K562 (cell line): Measurements from ENCODE around the gene KCNC3. TPM values are rescaled to one million over a fixed set of nuclear protein-coding genes. Genes with fewer than 3 reads are reported as not detected.

Source experiments
- ATAC-seq: fragments of 200-7000 bp; cut with Tn5 transposase; 3 replicates; pipeline ENCODE4 v1.9.1; 2020; ENCODE audit warnings: moderate library complexity
- BruUV-seq: library from RNA; stranded (reverse); fragments of 400-500 nt; replicated peaks from 2 replicates; lab custom pipeline; 2021; lab: Mats Ljungman, UMichigan
- CTCF ChIA-PET: fragments of 300-600 bp; formaldehyde crosslinking; extraction: SDS; loops from one replicate; lab custom pipeline; 2021; ENCODE audit warnings: low intra/inter-chr PET ratio; lab: Yijun Ruan, JAX
- POLR2A ChIA-PET: fragments of 300-600, 350-650 bp; sonication (Branson Sonifier 250); formaldehyde crosslinking; extraction: SDS; loops from one replicate; lab custom pipeline; 2021; ENCODE audit warnings: antibody characterized with exemption, inconsistent platforms; lab: Yijun Ruan, JAX
- DNase-seq, 4 experiments: peaks; one replicate each; pipeline versions ENCODE4 v3.0.0 to v3.0.0-alpha.2; 2011 to 2018; ENCODE audit warnings: low spot score in 3 of 4, mixed read lengths in 3 of 4; ENCODE audit errors: extremely low read depth in 1 of 4
- FAIRE-seq: peaks from 2 replicates; lab custom pipeline; 2011; peaks lifted over from hg19 to GRCh38; lab: Jason Lieb, UNC
- H2AFZ ChIP-seq: 2 replicates; pipeline ENCODE4 v1.6.0; 2011; ENCODE audit warnings: low read depth, low read length, control low read depth, inconsistent platforms
- H3K27ac ChIP-seq: fragments of 200-600 bp; 3 replicates; pipeline ENCODE4 v1.8.0; 2011; ENCODE audit warnings: low read depth, mild to moderate bottlenecking, control low read depth, inconsistent platforms, low read length, moderate library complexity, mixed read lengths; ENCODE audit errors: extremely low read depth
- H3K27me3 ChIP-seq, 2 experiments: fragments of 300-600 bp in 1 of 2; 2 replicates in 1 of 2; 3 replicates in 1 of 2; pipeline versions ENCODE4 v1.6.0 to v1.8.0; 2011; ENCODE audit warnings: inconsistent platforms in 2 of 2, low read length in 2 of 2, mild to moderate bottlenecking in 1 of 2, mixed read lengths in 1 of 2, moderate library complexity in 1 of 2; ENCODE audit not compliant: control insufficient read depth in 2 of 2, insufficient read depth in 2 of 2
- H3K36me3 ChIP-seq: fragments of 300-600 bp; 3 replicates; pipeline ENCODE4 v1.8.0; 2011; ENCODE audit warnings: mild to moderate bottlenecking, low read length, inconsistent platforms; ENCODE audit not compliant: control insufficient read depth, insufficient read depth
- H3K4me1 ChIP-seq, 2 experiments: fragments of 200-600 bp in 1 of 2; replicated peaks in 1 of 2; 2 replicates in 1 of 2; 3 replicates in 1 of 2; pipeline versions ENCODE4 v1.5.1 to v1.8.0; 2011; ENCODE audit warnings: inconsistent platforms in 2 of 2, low read length in 2 of 2, mild to moderate bottlenecking in 1 of 2, mixed read lengths in 1 of 2, moderate library complexity in 1 of 2; ENCODE audit not compliant: control insufficient read depth in 2 of 2, insufficient read depth in 2 of 2
- H3K4me2 ChIP-seq: 2 replicates; pipeline ENCODE4 v1.6.1; 2011; ENCODE audit warnings: low read length, control low read depth, inconsistent platforms, mixed read lengths; ENCODE audit not compliant: insufficient read depth
- H3K4me3 ChIP-seq: fragments of 200-600 bp; sonication (generic), shearing (Covaris generic); 2 replicates; pipeline ENCODE4 v1.5.1; 2016; ENCODE audit warnings: control low read depth, inconsistent platforms
- H3K79me2 ChIP-seq: fragments of 200-600 bp; 3 replicates; pipeline ENCODE4 v1.8.0; 2011; ENCODE audit warnings: low read length, inconsistent platforms; ENCODE audit not compliant: control insufficient read depth, insufficient read depth
- H3K9ac ChIP-seq, 2 experiments: 2 replicates each; pipeline versions ENCODE4 v1.6.0 to v1.6.1; 2011; ENCODE audit warnings: low read depth in 2 of 2, low read length in 2 of 2, control low read depth in 1 of 2, inconsistent platforms in 1 of 2, mild to moderate bottlenecking in 1 of 2, mixed read lengths in 1 of 2; ENCODE audit not compliant: insufficient read depth in 1 of 2
- H3K9me1 ChIP-seq: one replicate; pipeline ENCODE4 v1.6.0; 2011; ENCODE audit warnings: inconsistent platforms, mild to moderate bottlenecking, low read length, moderate library complexity; ENCODE audit not compliant: control insufficient read depth, insufficient read depth
- H3K9me3 ChIP-seq: replicated peaks from 2 replicates; pipeline ENCODE4 v1.5.1; 2011; ENCODE audit warnings: low read depth, low read length, inconsistent platforms; ENCODE audit not compliant: control insufficient read depth, insufficient read depth
- H4K20me1 ChIP-seq: replicated peaks from 2 replicates; pipeline ENCODE4 v1.6.1; 2011; ENCODE audit warnings: low read length, inconsistent platforms, mixed read lengths; ENCODE audit not compliant: control insufficient read depth, insufficient read depth
- ATF1 ChIP-seq, 2 experiments: fragments of 450-650 bp in 1 of 2; IDR thresholded peaks; 2 replicates each; pipeline ENCODE4 v1.6.1; 2016; ENCODE audit warnings: missing compliant biosample characterization in 1 of 2, missing genetic modification characterization in 1 of 2
- BCL6 ChIP-seq: fragments of 250-450 bp; sonication (Bioruptor Pico); IDR thresholded peaks from 2 replicates; pipeline ENCODE4 v1.4.0; 2020
- CBX8 ChIP-seq: fragments of 200-600 bp; sonication (generic); IDR thresholded peaks from 2 replicates; pipeline ENCODE4 v1.6.1; 2012; ENCODE audit warnings: borderline replicate concordance, mixed run types, low read depth, mild to moderate bottlenecking, moderate library complexity, mixed read lengths, low read length, control low read depth, inconsistent platforms; ENCODE audit not compliant: poor library complexity, severe bottlenecking; ENCODE audit errors: extremely low read depth
- CTCF ChIP-seq, 3 experiments: IDR thresholded peaks in 2 of 3; conservative IDR thresholded peaks in 1 of 3; 2 replicates each; pipeline ENCODE4 v1.5.1; 2011 to 2012; ENCODE audit warnings: low read length in 3 of 3, mild to moderate bottlenecking in 3 of 3, control low read depth in 2 of 3, improper control_type of control experiment in 1 of 3, inconsistent platforms in 1 of 3, low read depth in 1 of 3, mixed read lengths in 1 of 3, moderate library complexity in 1 of 3; ENCODE audit not compliant: insufficient read depth in 2 of 3
- EZH2 ChIP-seq: IDR thresholded peaks from 2 replicates; pipeline ENCODE4 v1.6.1; 2012; ENCODE audit warnings: low read depth, mild to moderate bottlenecking, inconsistent platforms, low read length, borderline replicate concordance
- HNRNPK ChIP-seq: fragments of 200-400 bp; formaldehyde crosslinking; IDR thresholded peaks from one replicate; pipeline ENCODE4 v1.6.1; 2018; ENCODE audit warnings: mild to moderate bottlenecking, low read depth, low read length; ENCODE audit not compliant: poor library complexity, severe bottlenecking
- HOXB6 ChIP-seq: fragments of 250-450 bp; sonication (Bioruptor Pico); IDR thresholded peaks from 2 replicates; pipeline ENCODE4 v1.5.1; 2022; ENCODE audit warnings: mild to moderate bottlenecking, borderline replicate concordance
- JUNB ChIP-seq: fragments of 450-650 bp; formaldehyde crosslinking; conservative IDR thresholded peaks from 2 replicates; pipeline ENCODE4 v1.4.0; 2020; ENCODE audit warnings: mild to moderate bottlenecking
- KDM2B ChIP-seq: fragments of 250-450 bp; sonication (Bioruptor Pico); IDR thresholded peaks from 2 replicates; pipeline ENCODE4 v1.8.0; 2021; ENCODE audit warnings: mild to moderate bottlenecking, moderate library complexity
- MEF2A ChIP-seq: IDR thresholded peaks from 2 replicates; pipeline ENCODE4 v1.6.1; 2011; ENCODE audit warnings: low read depth, mild to moderate bottlenecking, low read length, moderate library complexity; ENCODE audit not compliant: control insufficient read depth
- MEIS2 ChIP-seq: fragments of 450-650 bp; IDR thresholded peaks from 2 replicates; pipeline ENCODE4 v1.6.1; 2014; ENCODE audit warnings: mild to moderate bottlenecking; ENCODE audit not compliant: partially characterized antibody
- NONO ChIP-seq, 2 experiments: fragments of 200-400 bp in 1 of 2; fragments of 450-650 bp in 1 of 2; formaldehyde crosslinking in 1 of 2; IDR thresholded peaks; 2 replicates each; pipeline ENCODE4 v1.6.1; 2017; ENCODE audit warnings: low read depth in 2 of 2, mild to moderate bottlenecking in 2 of 2, moderate library complexity in 2 of 2, low read length in 1 of 2
- RBM17 ChIP-seq: fragments of 200-400 bp; formaldehyde crosslinking; IDR thresholded peaks from 2 replicates; pipeline ENCODE4 v1.6.1; 2017; ENCODE audit warnings: low read depth, mild to moderate bottlenecking, low read length, borderline replicate concordance
- TRIM28 ChIP-seq: fragments of 450-650 bp; IDR thresholded peaks from 2 replicates; pipeline ENCODE4 v1.6.1; 2017
- ZNF134 ChIP-seq: fragments of 250-450 bp; sonication (Bioruptor Pico); conservative IDR thresholded peaks from 2 replicates; pipeline ENCODE4 v1.4.0; 2020
- ZNF551 ChIP-seq: fragments of 250-450 bp; sonication (Bioruptor Pico); IDR thresholded peaks from 2 replicates; pipeline ENCODE4 v1.5.0; 2021; ENCODE audit warnings: mild to moderate bottlenecking, moderate library complexity
- ZNF589 ChIP-seq: fragments of 200-800 bp; sonication (Bioruptor generic); IDR thresholded peaks from 2 replicates; pipeline ENCODE4 v1.6.1; 2016; ENCODE audit warnings: low read depth, missing genetic modification characterization, missing compliant biosample characterization
- ZNF644 ChIP-seq: fragments of 200-800 bp; sonication (Bioruptor generic); IDR thresholded peaks from 2 replicates; pipeline ENCODE4 v1.6.1; 2016; ENCODE audit warnings: low read depth, missing genetic modification characterization, missing compliant biosample characterization
- ZNF764 ChIP-seq: fragments of 250-450 bp; sonication (Bioruptor Pico); IDR thresholded peaks from 2 replicates; pipeline ENCODE4 v1.4.0; 2020; ENCODE audit warnings: low read depth, mild to moderate bottlenecking, moderate library complexity
- ZNF785 ChIP-seq: fragments of 250-450 bp; sonication (Bioruptor Pico); IDR thresholded peaks from 2 replicates; pipeline ENCODE4 v1.4.0; 2020; ENCODE audit warnings: mild to moderate bottlenecking
- WGBS: fragments of 100-300 bp; shearing (Covaris generic); methylation state at CpG from one replicate; pipeline ENCODE4 v1.1.6; 2016; ENCODE audit warnings: low coverage, mixed read lengths; ENCODE audit not compliant: insufficient coverage; ENCODE audit errors: missing lambda C conversion rate; 5-methylcytosine and 5-hydroxymethylcytosine counted together
- in situ Hi-C: fragments of 300-500 bp; cut with MboI; formaldehyde crosslinking; loops from 4 replicates; pipeline ENCODE4 v1.15.0; 2018; ENCODE audit warnings: inconsistent platforms, mixed read lengths
- intact Hi-C: fragments of 100-400 bp; cut with micrococcal nuclease; formaldehyde crosslinking; loops from 2 replicates; pipeline ENCODE4 v1.14.2; 2022
- polyA plus RNA-seq, 8 experiments: library from polyadenylated mRNA; depleted of rRNA in 4 of 8; stranded (reverse) in 5 of 8; unstranded in 3 of 8; fragments of >200 nt; fragmentation: Nextera tagmentation in 2 of 8; fragmentation: Illumina TruSeq in 1 of 8; extraction: Ambion mirVana in 2 of 8; extraction: Trizol in 1 of 8; gene quantifications; 2 replicates each; pipeline versions ENCODE4 v1.2.1 to v1.2.3, GENCODE V29; 2011 to 2014; ENCODE audit warnings: inconsistent platforms in 1 of 8, missing spikeins in 1 of 8
- total RNA-seq, 7 experiments: library from RNA; depleted of rRNA in 6 of 7; stranded (reverse); fragments of >200 nt in 6 of 7; fragmentation: Illumina TruSeq in 2 of 7; extraction: Trizol in 2 of 7; gene quantifications; 2 replicates each; pipeline versions ENCODE4 v1.2.1 to v1.2.3, GENCODE V29; 2011 to 2021; ENCODE audit warnings: low replicate concordance in 1 of 7

The KCNC3 gene
- total and polyA plus RNA-seq, 9 of the 15 experiments (the other 6 are each of a cell fraction or from before 2014, with no cell fraction given) = 0.03 to 26.2 (median 2.0) TPM

- H3K27me3 ChIP-seq = no peaks in the 10 kb centered on the region
- H3K9ac ChIP-seq = peak overlapping the region; percentile 41 to 94; a peak in 3 of 4 replicates
- no peak for FAIRE-seq
- peaks cover 43% of the 10 kb centered on the region for H4K20me1 ChIP-seq
- in situ Hi-C loops = no loop called here
- intact Hi-C loops = loop anchor here (5.0 kb wide), 1 partner anchor 61 kb away; no protein-coding TSS in a partner anchor
- CTCF ChIA-PET = interaction anchor here (0.7 to 1.8 kb wide), 5 partner anchors 64 to 1116 kb away, joined by 3 to 6 read pairs (median 5); no protein-coding TSS in a partner anchor
- under 1% methylated on average over 49 of the region's 104 CpGs for WGBS
- peaks cover 40 to 79% of the 10 kb centered on the region in 2 experiments for H3K4me1 ChIP-seq
- no TSS peak for BruUV-seq
- peak; percentile 35 to 68 (median 43) for DNase-seq
- ATAC-seq = no peak
- H2AFZ ChIP-seq = peak overlapping the region; percentile 72
- H3K79me2 ChIP-seq = peaks cover 32% of the 10 kb centered on the region
- peak overlapping the region; percentile 61; the same call in 2 of the 3 replicates for H3K27ac ChIP-seq
- H3K36me3 ChIP-seq = peaks cover 8% of the 10 kb centered on the region; the same call in 1 of the 3 replicates
- H3K4me2 ChIP-seq = peak overlapping the region; percentile 78
- H3K4me3 ChIP-seq = peak overlapping the region; percentile 44
- H3K9me1 ChIP-seq = peaks cover 3% of the 10 kb centered on the region
- POLR2A ChIA-PET = interaction anchor here (0.6 to 1.1 kb wide), 3 partner anchors 48 to 468 kb away, joined by 3 read pairs; partner anchors contain the start of genes NR1H2 and ZNF473
- H3K9me3 ChIP-seq = no peaks in the 10 kb centered on the region
- no peak for TF ChIP-seq EZH2
- no peak for TF ChIP-seq TRIM28
- TF ChIP-seq ZNF134 = no peak
- TF ChIP-seq ATF1 (CRISPR knock-in tag; IDR thresholded peaks at IDR 0.05) = no peak
- TF ChIP-seq ATF1 (tag; IDR thresholded peaks at IDR 0.05) = peak; percentile 19; the same call in 1 of the 2 replicates
- TF ChIP-seq CTCF (IDR thresholded peaks at IDR 0.05 in 2 of 3, conservative IDR thresholded peaks at IDR 0.05 in 1 of 3; ENCODE audit: insufficient read depth in 2 of 3, low read depth in 1 of 3, low read length in 3 of 3) = peak in 2 of 3 experiments; percentile 44 to 57; a peak in 3 of 6 replicates
- TF ChIP-seq CBX8 = no peak
- TF ChIP-seq ZNF785 (CRISPR knock-in tag) = no peak
- TF ChIP-seq RBM17 = no peak
- peak; percentile 32; the same call in 1 of the 2 replicates for TF ChIP-seq KDM2B (CRISPR knock-in tag)
- no peak for TF ChIP-seq JUNB (CRISPR knock-in tag)
- TF ChIP-seq NONO (IDR thresholded peaks at IDR 0.05; ENCODE audit: low read depth in 2 of 2, low read length in 1 of 2) = peak in 1 of 2 experiments; percentile 64; a peak in 1 of 4 replicates
- TF ChIP-seq HNRNPK = no peak
- TF ChIP-seq MEIS2 = no peak
- no peak for TF ChIP-seq ZNF644 (tag)
- no peak for TF ChIP-seq ZNF551 (CRISPR knock-in tag)
- TF ChIP-seq ZNF764 (CRISPR knock-in tag) = no peak
- TF ChIP-seq MEF2A = no peak
- 0 out of 2 replicates have a peak, but pooled peaks have one; percentile 25 for TF ChIP-seq ZNF589 (CRISPR knock-in tag)
- TF ChIP-seq BCL6 (CRISPR knock-in tag) = no peak
- TF ChIP-seq HOXB6 = no peak
Measured at GRCh38 chr19:50328224-50328872, 829 bp downstream of the KCNC3 start.
